Motor neuron (in vitro differentiated cells): ENCODE results near the gene LRTM2. TPM values are rescaled to one million over a fixed set of nuclear protein-coding genes. Genes with fewer than 3 reads are reported as not detected.

ENCODE experiments used
- ATAC-seq, 8 experiments: fragments of 200-7000 bp; cut with Tn5 transposase; replicated peaks in 6 of 8; 2 replicates each; pipeline ENCODE4 v1.8.0; 2021; ENCODE audit warnings: mild to moderate bottlenecking in 8 of 8, moderate library complexity in 8 of 8
- H3K27ac ChIP-seq, 2 donors: fragments of 250-450 bp; sonication (Bioruptor Pico); 2 replicates each; pipeline ENCODE4 v1.9.0; 2021; ENCODE audit warnings: antibody characterized with exemption in 2 of 2, mild to moderate bottlenecking in 2 of 2, moderate library complexity in 1 of 2
- H3K4me1 ChIP-seq, 2 donors: fragments of 250-450 bp; sonication (Bioruptor Pico); replicated peaks in 1 of 2; 2 replicates each; pipeline ENCODE4 v1.6.1; 2021; ENCODE audit warnings: antibody characterized with exemption in 2 of 2, mild to moderate bottlenecking in 2 of 2, moderate library complexity in 1 of 2
- H3K4me3 ChIP-seq, 5 donors: fragments of 250-450 bp; sonication (Bioruptor Pico); 2 replicates each; pipeline ENCODE4 v1.9.0; 2021; ENCODE audit warnings: antibody characterized with exemption in 5 of 5, mild to moderate bottlenecking in 5 of 5, moderate library complexity in 4 of 5
- whole genome bisulfite sequencing, 10 experiments: fragments of 450-650 bp; shearing (Covaris generic); methylation state at CpG; one replicate each; pipeline ENCODE4 v1.0.0; 2022; 5-methylcytosine and 5-hydroxymethylcytosine counted together
- in situ Hi-C, 9 experiments: fragments of 400-800 bp; cut with MboI; loops; one replicate each; pipeline ENCODE4 v1.15.0; 2021; ENCODE audit warnings: low sequenced_read_pairs in 9 of 9, low pct_unique_long_range_greater_than_20kb in 2 of 9; ENCODE audit not compliant: unreplicated experiment in 9 of 9
- total RNA-seq, 8 experiments: library from RNA; unstranded; fragments of 300-600 nt; gene quantifications; 2 replicates each; pipeline versions ENCODE4 v1.2.3 to v1.2.4, GENCODE V29; 2022

The LRTM2 gene
- total RNA-seq, 8 experiments from 2014 or later: under 0.01 to 0.76 (median 0.25) TPM

GRCh38 chr12:1835211-1836131, 15.1 kb downstream of the LRTM2 start:
- in situ Hi-C loops: no loop called here
- WGBS, 10 experiments: 27 to 87% (median 80%) methylated on average over 1 to 13 of the region's 22 CpGs; no CpG with 5 or more reads in 5 of the 10 experiments
- H3K4me1 ChIP-seq: peaks cover 25 to 30% of the 10 kb centered on the region in 2 donors
- H3K27ac ChIP-seq: no peak overlapping the region
- no peak overlapping the region for H3K4me3 ChIP-seq
- peak in 5 of 8 experiments; percentile 33 to 66 (median 62) for ATAC-seq

- no peak overlapping the region for H3K27ac ChIP-seq
- H3K4me3 ChIP-seq: no peak overlapping the region
- peaks cover 25 to 34% of the 10 kb centered on the region in 2 donors for H3K4me1 ChIP-seq
- in situ Hi-C loops: no loop called here
- ATAC-seq: no peak
- 50 to 67% methylated on average over 1 to 3 of the region's 7 CpGs; no CpG with 5 or more reads in 8 of the 10 experiments for WGBS, 10 experiments
Measured at GRCh38 chr12:1836241-1836803, 16.0 kb downstream of the LRTM2 start.

DNA sequence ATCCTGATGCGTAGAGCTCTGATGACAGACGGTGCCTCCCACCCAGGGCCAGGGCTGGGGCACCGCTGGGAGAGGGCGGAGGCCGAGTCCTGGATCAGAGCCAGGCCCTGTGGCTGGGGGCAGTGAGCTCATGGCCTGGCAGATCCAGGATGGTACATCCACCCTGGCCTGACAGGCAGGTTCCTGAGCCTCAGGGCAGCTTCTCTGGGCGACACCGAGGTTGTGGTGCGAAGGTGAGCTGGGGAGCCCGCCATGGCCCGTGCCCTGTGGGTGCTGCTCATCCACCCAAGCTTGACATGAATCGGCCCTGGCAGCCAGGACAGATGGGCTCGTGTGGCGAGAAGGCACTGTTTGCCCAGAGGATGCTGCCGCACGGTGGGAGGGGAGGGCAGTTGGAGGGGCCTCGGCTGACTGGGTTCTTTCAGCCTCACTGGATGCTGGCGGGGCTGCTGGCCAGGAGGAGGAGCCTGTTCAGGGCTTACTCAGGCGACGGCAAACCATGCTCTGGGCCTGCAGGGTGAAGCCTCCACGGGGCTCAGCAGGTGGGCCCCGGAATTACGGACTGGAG, 16.6 kb downstream of the LRTM2 start:
- H3K4me1 ChIP-seq: peaks cover 25 to 34% of the 10 kb centered on the region in 2 donors
- in situ Hi-C loops: no loop called here
- 59 to 100% (median 73%) methylated on average over 1 to 17 of the region's 22 CpGs; no CpG with 5 or more reads in 3 of the 10 experiments for WGBS, 10 experiments
- H3K27ac ChIP-seq: no peak overlapping the region
- H3K4me3 ChIP-seq: no peak overlapping the region
- peak in 4 of 8 experiments; percentile 7 to 60 (median 14) for ATAC-seq

DNA sequence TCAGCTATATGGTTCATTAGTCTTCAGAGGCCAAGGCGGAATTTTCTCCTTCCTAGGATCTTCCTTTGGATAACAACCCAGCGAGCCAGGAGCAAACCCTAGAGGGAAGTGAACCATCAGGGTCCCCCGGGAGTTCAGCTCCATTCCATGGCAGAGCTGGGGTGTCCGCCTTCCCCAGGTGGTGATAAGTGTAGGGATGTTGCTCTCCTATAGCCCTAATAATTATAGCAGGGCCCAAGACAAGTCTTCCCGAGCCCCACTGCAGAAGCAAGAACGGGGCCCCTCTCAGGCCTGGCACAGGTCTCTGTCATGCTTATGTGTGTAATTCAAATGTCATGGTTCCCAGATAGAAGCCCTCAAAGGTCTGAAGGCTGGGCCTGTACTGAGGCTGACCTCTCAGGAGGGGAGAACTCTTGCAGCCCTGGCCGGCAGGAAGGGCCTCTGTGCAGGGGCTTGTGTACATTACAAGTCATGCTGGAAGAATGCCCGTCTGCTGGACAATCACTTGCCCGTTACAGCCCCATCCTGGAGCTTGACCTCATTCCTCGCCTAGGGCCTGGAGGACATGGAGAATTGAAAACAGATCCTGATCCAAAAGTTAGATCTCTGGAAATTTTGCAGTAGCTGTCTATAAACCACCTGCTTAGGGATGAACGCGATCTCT, 17.3 kb downstream of the LRTM2 start:
- Histone ChIP-seq H3K4me1 (peaks cover 25 to 34% of the 10 kb centered on the region in 2 donors), H3K27ac (no peak overlapping the region), H3K4me3 (no peak overlapping the region)
- 48 to 83% (median 65%) methylated on average over 2 to 7 of the region's 12 CpGs; no CpG with 5 or more reads in 4 of the 10 experiments for WGBS, 10 experiments
- in situ Hi-C loops: no loop called here
- ATAC-seq: peak in 3 of 8 experiments; percentile 28 to 66 (median 51)

GRCh38 chr12:1838205-1838993, 18.0 kb downstream of the LRTM2 start:
- in situ Hi-C loops: no loop called here
- H3K27ac ChIP-seq: no peak overlapping the region
- ATAC-seq: peak in 4 of 8 experiments; percentile 6 to 44 (median 39)
- no peak overlapping the region for H3K4me3 ChIP-seq
- peaks cover 19 to 29% of the 10 kb centered on the region in 2 donors for H3K4me1 ChIP-seq
- 40 to 87% (median 71%) methylated on average over 1 to 13 of the region's 26 CpGs; no CpG with 5 or more reads in 2 of the 10 experiments for WGBS, 10 experiments

DNA sequence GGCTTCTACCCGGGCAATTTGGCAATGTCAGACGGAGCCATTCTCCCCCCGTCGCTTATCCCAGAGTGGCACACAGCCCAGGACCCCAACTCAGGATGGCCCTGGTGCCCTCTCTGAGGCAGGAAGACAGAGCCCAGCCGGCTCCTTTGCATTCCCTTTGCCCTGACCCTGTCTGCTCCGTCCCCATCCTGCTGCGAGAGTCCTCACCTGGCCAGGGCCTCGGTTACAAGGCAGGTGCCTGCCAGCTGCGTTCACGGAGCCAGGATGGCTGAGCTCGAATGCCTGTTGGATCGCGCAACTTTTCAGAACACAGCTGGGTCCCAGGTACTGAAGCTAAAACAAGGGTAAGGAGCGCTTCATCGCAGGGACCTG, 18.6 kb downstream of the LRTM2 start:
- WGBS, 10 experiments: 30 to 88% (median 88%) methylated on average over 2 to 8 of the region's 15 CpGs; no CpG with 5 or more reads in 7 of the 10 experiments
- Histone ChIP-seq H3K4me3 (no peak overlapping the region), H3K27ac (no peak overlapping the region), H3K4me1 (peaks cover 19 to 29% of the 10 kb centered on the region in 2 donors)
- ATAC-seq: no peak
- in situ Hi-C loops: no loop called here

DNA sequence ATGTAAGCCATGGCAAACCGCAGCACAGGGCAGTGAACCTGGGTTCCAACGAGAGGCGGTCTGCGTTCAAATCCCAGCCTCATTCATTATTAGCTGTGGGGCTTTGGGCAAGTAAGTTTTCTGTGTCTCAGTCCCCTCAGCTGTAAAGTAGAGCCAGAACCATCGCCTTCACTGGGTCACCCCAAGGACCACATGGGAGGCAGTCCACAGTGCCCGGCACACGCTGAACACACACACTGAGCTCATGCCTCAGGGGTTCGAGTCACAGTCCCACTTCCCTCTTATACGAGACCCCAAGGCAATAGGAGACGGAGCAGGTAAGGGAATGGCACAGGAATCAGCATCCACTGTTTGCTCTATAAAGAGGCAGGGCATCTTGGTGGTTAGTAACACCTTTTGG, 19.1 kb downstream of the LRTM2 start:
- no peak overlapping the region for H3K27ac ChIP-seq
- no peak overlapping the region for H3K4me3 ChIP-seq
- ATAC-seq: no peak
- in situ Hi-C loops: no loop called here
- peaks cover 19 to 30% of the 10 kb centered on the region in 2 donors for H3K4me1 ChIP-seq
- WGBS, 10 experiments: 20 to 94% (median 73%) methylated on average over 1 to 5 of the region's 10 CpGs; no CpG with 5 or more reads in 2 of the 10 experiments

GRCh38 chr12:1839956-1840951, 19.9 kb downstream of the LRTM2 start:
- WGBS, 10 experiments: 52 to 100% (median 65%) methylated on average over 1 to 16 of the region's 24 CpGs; no CpG with 5 or more reads in 1 of the 10 experiments
- in situ Hi-C loops: no loop called here
- no peak overlapping the region for H3K27ac ChIP-seq
- peaks cover 16 to 35% of the 10 kb centered on the region in 2 donors for H3K4me1 ChIP-seq
- H3K4me3 ChIP-seq: no peak overlapping the region
- peak in 1 of 8 experiments; percentile 9 for ATAC-seq

GRCh38 chr12:1840981-1841425, 20.6 kb downstream of the LRTM2 start:
- WGBS, 10 experiments: 47 to 100% (median 80%) methylated on average over 1 to 8 of the region's 16 CpGs; no CpG with 5 or more reads in 5 of the 10 experiments

GRCh38 chr12:1841586-1842182, 21.3 kb downstream of the LRTM2 start:
- WGBS, 10 experiments: 27 to 100% (median 83%) methylated on average over 2 to 12 of the region's 13 CpGs; no CpG with 5 or more reads in 1 of the 10 experiments
- H3K4me1 ChIP-seq: peaks cover 14 to 36% of the 10 kb centered on the region in 2 donors

More at GRCh38 chr12:1840981-1841425, 20.6 kb downstream of the LRTM2 start:
- H3K4me1 ChIP-seq: peaks cover 14 to 37% of the 10 kb centered on the region in 2 donors
- no peak for ATAC-seq
- no peak overlapping the region for H3K27ac ChIP-seq
- H3K4me3 ChIP-seq: no peak overlapping the region
- in situ Hi-C loops: no loop called here

More at GRCh38 chr12:1841586-1842182, 21.3 kb downstream of the LRTM2 start:
- ATAC-seq: no peak
- in situ Hi-C loops: no loop called here
- Histone ChIP-seq H3K4me3 (no peak overlapping the region), H3K27ac (no peak overlapping the region)
